Spinal cord (tissue), 10 donors: ENCODE measurements around the gene HCFC2. TPM values are rescaled to one million over a fixed set of nuclear protein-coding genes. Genes with fewer than 3 reads are reported as not detected.

Source experiments
- DNase-seq, 6 donors: peaks; one replicate each; pipeline versions ENCODE4 v3.0.0 to v3.0.0-alpha.2; 2013 to 2015; ENCODE audit warnings: low spot score in 6 of 6, low read depth in 4 of 6
- H3K27ac ChIP-seq: one replicate; pipeline ENCODE4 v1.5.1; 2013; ENCODE audit warnings: low read depth, low read length, control low read depth
- H3K27me3 ChIP-seq: one replicate; pipeline ENCODE4 v1.6.1; 2013; ENCODE audit warnings: low read length; ENCODE audit not compliant: control insufficient read depth, insufficient read depth
- H3K36me3 ChIP-seq: one replicate; pipeline ENCODE4 v1.6.1; 2013; ENCODE audit warnings: low read length; ENCODE audit not compliant: control insufficient read depth, insufficient read depth
- H3K4me1 ChIP-seq: one replicate; pipeline ENCODE4 v1.6.1; 2013; ENCODE audit warnings: low read length; ENCODE audit not compliant: control insufficient read depth, insufficient read depth
- H3K4me3 ChIP-seq: one replicate; pipeline ENCODE4 v1.5.1; 2013; ENCODE audit warnings: low read depth, low read length, control low read depth
- H3K9me3 ChIP-seq: one replicate; pipeline ENCODE4 v1.6.1; 2013; ENCODE audit warnings: low read length; ENCODE audit not compliant: control insufficient read depth, insufficient read depth
- WGBS: methylation state at CpG from one replicate; pipeline ENCODE4 v1.1.5; 2013; ENCODE audit warnings: missing lambda C conversion rate; ENCODE audit not compliant: insufficient coverage; 5-methylcytosine and 5-hydroxymethylcytosine counted together
- polyA plus RNA-seq, 2 donors: library from polyadenylated mRNA; unstranded; fragments of 120-200 nt; gene quantifications; one replicate each; pipeline ENCODE4 v1.2.1, GENCODE V29; 2013; ENCODE audit not compliant: insufficient read length in 2 of 2
- small RNA-seq: library from RNA; depleted of rRNA; stranded (forward); fragments of <200 nt; gene quantifications from one replicate; pipeline ENCODE3, GENCODE V24; 2014; ENCODE audit warnings: low replicate concordance
- total RNA-seq, 2 donors: library from RNA; depleted of rRNA in 1 of 2; stranded (reverse); fragments of 120-200 nt in 1 of 2; fragments of >200 nt in 1 of 2; gene quantifications; one replicate each; pipeline versions ENCODE4 v1.2.3 to v1.2.4, GENCODE V29; 2013 to 2014
- donor health status: healthy.

The HCFC2 gene
- total and polyA plus RNA-seq, 4 donors = 19.1 to 50.7 (median 29.4) TPM

DNA sequence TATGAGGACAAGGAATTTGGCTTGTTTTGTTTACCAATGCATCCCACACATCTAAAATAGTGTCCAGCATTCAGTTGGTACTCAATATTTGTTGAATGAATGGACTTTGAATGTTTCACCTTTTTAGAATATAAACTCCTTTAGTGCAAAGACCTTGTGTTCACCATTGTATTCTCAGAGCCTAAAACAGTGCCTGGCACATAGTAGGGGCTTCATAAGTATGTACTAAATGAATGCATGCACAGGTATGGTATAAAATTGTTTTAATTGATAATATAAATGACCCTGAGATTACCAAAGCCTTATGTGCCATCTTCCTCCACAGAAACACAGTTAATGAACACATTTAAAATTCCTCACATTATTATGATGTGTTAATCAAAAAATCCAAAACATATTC lies 78.7 kb downstream of the HCFC2 start:
- no peaks in the 10 kb centered on the region for H3K36me3 ChIP-seq
- H3K4me3 ChIP-seq = no peak overlapping the region
- no peak for DNase-seq
- no peaks in the 10 kb centered on the region for H3K9me3 ChIP-seq
- H3K27ac ChIP-seq = no peak overlapping the region
- peaks cover 8% of the 10 kb centered on the region for H3K4me1 ChIP-seq
- no peaks in the 10 kb centered on the region for H3K27me3 ChIP-seq

DNA sequence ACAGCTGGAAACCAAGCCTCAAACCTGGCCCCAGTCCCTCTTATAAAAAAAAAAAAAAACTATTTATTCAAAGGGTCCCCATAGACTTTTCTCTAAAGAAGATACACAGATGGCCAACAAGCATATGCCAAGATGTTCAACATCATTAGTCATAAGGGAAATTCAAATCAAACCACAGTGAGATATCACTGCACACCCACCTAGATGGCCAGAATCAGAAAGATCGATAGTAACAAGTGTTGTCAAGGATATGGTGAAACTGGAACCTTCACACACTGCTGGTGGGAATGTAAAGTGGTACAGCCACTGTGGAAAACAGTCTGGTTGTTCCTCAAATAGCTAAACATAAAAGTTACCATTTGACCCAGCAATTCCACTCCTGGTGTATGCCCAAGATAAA lies 79.6 kb downstream of the HCFC2 start:
- H3K27ac ChIP-seq = no peak overlapping the region
- peaks cover 1% of the 10 kb centered on the region for H3K4me1 ChIP-seq
- no peaks in the 10 kb centered on the region for H3K27me3 ChIP-seq
- no peaks in the 10 kb centered on the region for H3K36me3 ChIP-seq
- DNase-seq = no peak
- WGBS = no CpG with 5 or more reads among the region's 1 CpG
- H3K9me3 ChIP-seq = no peaks in the 10 kb centered on the region
- no peak overlapping the region for H3K4me3 ChIP-seq

DNA sequence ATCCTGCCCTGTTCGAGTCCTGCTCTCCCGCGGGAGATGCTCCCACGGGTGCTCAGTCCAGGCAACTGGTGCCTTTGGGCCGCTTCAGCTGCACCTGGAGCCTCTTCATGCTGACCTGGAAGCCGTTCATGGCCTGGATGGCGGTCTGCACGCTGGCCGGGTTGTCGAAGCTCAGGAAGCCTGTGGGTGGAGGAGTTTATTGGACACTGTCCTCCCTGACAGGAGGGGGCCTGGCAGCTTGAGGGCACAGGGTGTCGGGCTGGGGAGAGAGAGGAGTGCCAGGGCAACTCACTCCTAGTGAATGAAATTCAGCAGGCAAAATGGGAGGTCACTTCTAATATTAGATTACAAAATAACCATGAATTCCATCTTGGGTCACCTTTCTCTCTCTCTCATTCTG lies 83.0 kb downstream of the HCFC2 start:
- Histone ChIP-seq H3K27me3 (no peaks in the 10 kb centered on the region), H3K27ac (no peak overlapping the region), H3K36me3 (no peaks in the 10 kb centered on the region), H3K9me3 (no peaks in the 10 kb centered on the region), H3K4me3 (no peak overlapping the region), H3K4me1 (no peaks in the 10 kb centered on the region)
- 82% methylated on average over 10 of the region's 11 CpGs for WGBS
- no peak for DNase-seq

DNA sequence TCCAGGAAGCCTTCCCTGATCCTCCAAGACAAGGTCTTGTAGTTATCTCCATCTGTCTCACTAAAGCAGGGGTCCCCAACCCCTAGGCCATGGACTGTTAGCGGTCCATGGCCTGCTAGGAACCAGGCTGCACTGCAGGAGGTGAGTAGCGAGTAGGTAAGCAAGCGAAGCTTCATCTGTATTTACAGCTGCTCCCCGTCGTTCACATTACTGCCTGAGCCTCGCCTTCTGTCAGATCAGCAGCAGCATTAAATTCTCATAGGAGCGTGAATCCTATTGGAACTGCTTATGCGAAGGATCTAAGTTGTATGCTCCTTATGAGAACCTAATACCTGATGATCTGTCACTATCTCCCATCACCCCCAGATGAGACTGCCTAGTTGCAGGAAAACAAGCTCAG lies 86.1 kb downstream of the HCFC2 start:
- H3K27me3 ChIP-seq = no peaks in the 10 kb centered on the region
- no peaks in the 10 kb centered on the region for H3K36me3 ChIP-seq
- 61% methylated on average over 8 of the region's 8 CpGs for WGBS
- no peak overlapping the region for H3K27ac ChIP-seq
- no peaks in the 10 kb centered on the region for H3K9me3 ChIP-seq
- no peak overlapping the region for H3K4me3 ChIP-seq
- H3K4me1 ChIP-seq = no peaks in the 10 kb centered on the region
- DNase-seq = peak in 1 of 6 donors; percentile 67

DNA sequence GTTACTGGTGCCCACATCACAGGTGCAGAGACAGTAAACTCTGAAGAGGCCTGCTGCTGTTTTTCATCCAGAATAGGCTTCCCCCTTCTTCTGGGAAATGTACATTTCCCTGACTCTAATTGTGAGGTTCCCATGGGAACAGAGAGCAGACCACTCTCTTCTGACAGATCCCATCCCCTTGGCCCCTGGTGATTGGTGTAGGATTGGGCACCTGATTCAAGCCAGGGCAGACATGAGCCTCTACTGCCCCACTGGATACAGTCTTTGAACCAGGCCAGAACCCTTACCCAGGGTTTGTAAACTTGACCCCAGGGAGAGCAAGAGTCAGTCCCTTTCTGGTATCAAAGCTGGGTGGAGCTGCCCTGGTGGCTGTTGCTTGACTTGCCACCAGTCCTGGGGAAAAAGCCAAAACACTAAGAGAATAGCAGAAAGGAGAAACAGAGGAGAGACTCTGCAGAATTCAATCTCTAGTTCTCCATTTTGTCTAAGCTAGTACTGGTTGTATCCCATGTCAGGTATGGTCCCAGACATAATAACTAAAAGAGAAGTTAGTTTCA lies 88.4 kb downstream of the HCFC2 start:
- H3K36me3 ChIP-seq = no peaks in the 10 kb centered on the region
- no peak for DNase-seq
- H3K27me3 ChIP-seq = no peaks in the 10 kb centered on the region
- H3K27ac ChIP-seq = no peak overlapping the region
- H3K9me3 ChIP-seq = no peaks in the 10 kb centered on the region
- H3K4me3 ChIP-seq = no peak overlapping the region
- no peaks in the 10 kb centered on the region for H3K4me1 ChIP-seq

DNA sequence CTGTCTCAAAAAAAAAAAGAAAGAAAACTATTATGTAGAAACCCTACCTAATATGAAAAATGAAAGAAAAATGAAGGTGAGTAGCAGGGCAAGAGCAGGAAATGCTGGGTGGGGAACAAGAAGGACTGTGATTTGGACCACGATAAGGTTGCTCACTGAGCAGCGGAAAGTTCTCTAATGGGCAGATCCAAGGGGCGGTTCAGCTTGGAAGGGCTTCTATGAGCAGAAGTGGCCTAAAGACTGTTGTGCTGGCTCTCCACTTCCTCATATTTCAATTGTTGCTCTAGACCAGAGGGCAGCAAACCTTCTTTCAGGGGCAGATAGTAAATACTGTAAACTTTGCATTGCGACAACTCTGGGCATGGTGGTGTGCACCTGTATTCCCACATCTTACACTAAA lies 90.0 kb downstream of the HCFC2 start:
- no peak overlapping the region for H3K27ac ChIP-seq
- no peaks in the 10 kb centered on the region for H3K4me1 ChIP-seq
- WGBS = 81% methylated on average over 3 of the region's 4 CpGs
- no peaks in the 10 kb centered on the region for H3K27me3 ChIP-seq
- DNase-seq = no peak
- no peaks in the 10 kb centered on the region for H3K36me3 ChIP-seq
- no peak overlapping the region for H3K4me3 ChIP-seq
- no peaks in the 10 kb centered on the region for H3K9me3 ChIP-seq

DNA sequence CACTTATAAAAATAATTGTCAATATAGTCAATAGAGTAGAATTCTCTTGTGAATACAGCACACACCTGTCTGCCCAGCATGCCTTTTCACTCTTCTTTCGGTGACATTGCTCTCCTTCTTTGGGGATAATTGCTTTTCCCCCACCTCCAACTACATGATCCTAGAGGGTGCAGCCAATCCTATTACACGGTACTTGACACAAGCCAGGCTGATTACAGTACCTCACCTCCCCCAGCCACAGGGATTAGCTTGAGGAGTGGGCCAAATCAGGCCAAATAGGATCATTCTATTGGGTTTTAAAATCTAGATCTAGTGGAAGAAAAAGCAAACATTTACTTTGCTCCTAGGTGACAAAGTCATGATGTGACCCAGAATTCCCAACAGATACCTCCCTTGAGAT lies 90.5 kb downstream of the HCFC2 start:
- Histone ChIP-seq H3K36me3 (no peaks in the 10 kb centered on the region), H3K9me3 (no peaks in the 10 kb centered on the region), H3K4me3 (no peak overlapping the region), H3K27me3 (no peaks in the 10 kb centered on the region), H3K4me1 (no peaks in the 10 kb centered on the region), H3K27ac (no peak overlapping the region)
- no peak for DNase-seq
- WGBS = 27% methylated on average over 2 of the region's 2 CpGs

Small RNA genes lying within 50 kb of the gene (small RNA-seq; reads per million reads assigned to genes)
- gene RNA5SP370 = not detected

Other genes starting within 250 kb of the HCFC2 start
- 10 to 100 TPM; 13.9 to 23.2 TPM for gene NT5DC3, start 223.3 kb upstream of the HCFC2 start, total RNA-seq
- gene NT5DC3, start 223.3 kb upstream of the HCFC2 start, polyA plus RNA-seq = 10 to 100 TPM; 17.4 to 19.7 TPM
- gene HSP90B1, start 134.1 kb upstream of the HCFC2 start, total RNA-seq = 100 to 1,000 TPM; 374 to 594 TPM
- gene HSP90B1, start 134.1 kb upstream of the HCFC2 start, polyA plus RNA-seq = 100 to 1,000 TPM; 418 to 448 TPM
- gene TDG, start 98.7 kb upstream of the HCFC2 start, total RNA-seq = 10 to 100 TPM; 29.5 to 29.9 TPM
- 10 to 100 TPM; 30.4 to 34.4 TPM for gene TDG, start 98.7 kb upstream of the HCFC2 start, polyA plus RNA-seq
- 10 to 100 TPM; 49.0 to 86.8 TPM for gene GLT8D2, start 14.3 kb upstream of the HCFC2 start, total RNA-seq
- gene GLT8D2, start 14.3 kb upstream of the HCFC2 start, polyA plus RNA-seq = 10 to 100 TPM; 14.2 to 25.1 TPM
- gene NFYB, start 73.7 kb downstream of the HCFC2 start, total RNA-seq = 10 to 100 TPM; 28.2 to 42.2 TPM
- 10 to 100 TPM; 61.3 to 74.7 TPM for gene NFYB, start 73.7 kb downstream of the HCFC2 start, polyA plus RNA-seq
- 10 to 100 TPM; 76.8 to 81.6 TPM for gene TXNRD1, start 151.2 kb downstream of the HCFC2 start, total RNA-seq
- 10 to 100 TPM; 48.3 to 54.0 TPM for gene TXNRD1, start 151.2 kb downstream of the HCFC2 start, polyA plus RNA-seq
- 1 to 10 TPM; 5.3 to 6.5 TPM for gene EID3, start 239.2 kb downstream of the HCFC2 start, total RNA-seq
- 1 to 10 TPM; 4.3 to 4.7 TPM for gene EID3, start 239.2 kb downstream of the HCFC2 start, polyA plus RNA-seq